ENCODE results near the gene OXER1. TPM values are rescaled to one million over a fixed set of nuclear protein-coding genes. Genes with fewer than 3 reads are reported as not detected.

The OXER1 gene
- total and polyA plus RNA-seq, 7 donors, result 0.33 to 3.0 (median 1.3) TPM; not detected in 1

DNA sequence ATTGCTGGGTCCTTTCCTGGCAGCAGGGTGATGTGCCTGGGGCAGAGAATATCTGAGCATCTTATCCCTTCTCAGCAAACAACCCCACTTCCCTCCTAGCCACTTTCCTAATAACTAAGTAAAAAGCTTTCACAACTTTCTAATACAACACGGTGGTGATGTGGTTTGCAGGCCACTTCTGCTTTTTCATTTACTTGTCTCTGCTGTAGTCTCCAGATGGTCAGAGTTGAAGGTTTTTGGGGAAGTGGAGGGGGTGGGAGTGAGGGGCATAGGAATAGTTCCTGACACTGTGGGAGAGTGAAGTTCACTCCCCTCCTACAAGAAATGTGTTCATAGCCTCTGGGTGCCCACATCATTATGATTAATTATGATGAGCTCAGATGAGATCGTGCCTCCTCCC, 11.6 kb downstream of the OXER1 start:
- no peak overlapping the region for H3K4me3 ChIP-seq
- H3K9me3 ChIP-seq, result no peaks in the 10 kb centered on the region
- no peak overlapping the region for H3K27ac ChIP-seq
- no peak for TF ChIP-seq POLR2AphosphoS5 (IDR thresholded peaks at IDR 0.05)
- TF ChIP-seq, protein P1, sequence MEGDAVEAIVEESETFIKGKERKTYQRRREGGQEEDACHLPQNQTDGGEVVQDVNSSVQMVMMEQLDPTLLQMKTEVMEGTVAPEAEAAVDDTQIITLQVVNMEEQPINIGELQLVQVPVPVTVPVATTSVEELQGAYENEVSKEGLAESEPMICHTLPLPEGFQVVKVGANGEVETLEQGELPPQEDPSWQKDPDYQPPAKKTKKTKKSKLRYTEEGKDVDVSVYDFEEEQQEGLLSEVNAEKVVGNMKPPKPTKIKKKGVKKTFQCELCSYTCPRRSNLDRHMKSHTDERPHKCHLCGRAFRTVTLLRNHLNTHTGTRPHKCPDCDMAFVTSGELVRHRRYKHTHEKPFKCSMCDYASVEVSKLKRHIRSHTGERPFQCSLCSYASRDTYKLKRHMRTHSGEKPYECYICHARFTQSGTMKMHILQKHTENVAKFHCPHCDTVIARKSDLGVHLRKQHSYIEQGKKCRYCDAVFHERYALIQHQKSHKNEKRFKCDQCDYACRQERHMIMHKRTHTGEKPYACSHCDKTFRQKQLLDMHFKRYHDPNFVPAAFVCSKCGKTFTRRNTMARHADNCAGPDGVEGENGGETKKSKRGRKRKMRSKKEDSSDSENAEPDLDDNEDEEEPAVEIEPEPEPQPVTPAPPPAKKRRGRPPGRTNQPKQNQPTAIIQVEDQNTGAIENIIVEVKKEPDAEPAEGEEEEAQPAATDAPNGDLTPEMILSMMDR (IDR thresholded peaks at IDR 0.05), result peak in 1 of 4 experiments; percentile 6
- DNase-seq, result no peak
- peaks cover 0 to 9% (median 0%) of the 10 kb centered on the region in 4 donors for H3K36me3 ChIP-seq
- intact Hi-C loops (cut with DNase I), result no loop called here
- H3K4me1 ChIP-seq, result peaks cover 0 to 19% (median 12%) of the 10 kb centered on the region in 4 donors
- H3K27me3 ChIP-seq, result no peaks in the 10 kb centered on the region
- 44 to 69% methylated on average over 2 of the region's 2 CpGs for WGBS, 2 donors

DNA sequence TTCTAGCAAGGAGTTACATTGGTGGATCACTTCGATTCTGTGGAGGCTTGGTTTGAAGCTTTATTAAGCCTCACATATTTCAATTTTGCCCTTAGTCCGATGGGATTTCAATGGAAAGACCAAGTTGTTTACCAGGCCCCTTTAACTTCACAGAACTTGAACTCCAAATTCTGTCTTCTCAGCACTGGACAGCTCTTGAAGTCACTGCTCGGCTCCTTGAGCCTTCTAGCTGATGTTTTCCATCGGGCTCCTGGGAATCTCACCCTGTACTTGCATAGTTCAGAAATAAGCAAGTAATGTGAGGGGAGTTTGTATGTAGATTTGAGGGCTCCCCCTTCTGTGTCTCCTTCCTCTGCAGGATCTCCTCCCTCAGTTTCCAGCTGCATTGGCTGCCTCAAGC, 15.1 kb downstream of the OXER1 start:
- Histone ChIP-seq H3K36me3 (peaks cover 0 to 9% (median 0%) of the 10 kb centered on the region in 4 donors), H3K4me1 (peaks cover 0 to 16% (median 10%) of the 10 kb centered on the region in 4 donors), H3K27me3 (no peaks in the 10 kb centered on the region), H3K27ac (no peak overlapping the region), H3K9me3 (no peaks in the 10 kb centered on the region), H3K4me3 (no peak overlapping the region)
- WGBS, 2 donors, result 95 to 96% methylated on average over 4 of the region's 4 CpGs
- no peak for DNase-seq
- intact Hi-C loops (cut with DNase I), result no loop called here
- TF ChIP-seq, protein P1 (IDR thresholded peaks at IDR 0.05), result no peak
- no peak for TF ChIP-seq POLR2AphosphoS5 (IDR thresholded peaks at IDR 0.05)
- no peak for TF ChIP-seq POLR2A (IDR thresholded peaks at IDR 0.05)
- TF ChIP-seq EP300 (IDR thresholded peaks at IDR 0.05), result no peak

DNA sequence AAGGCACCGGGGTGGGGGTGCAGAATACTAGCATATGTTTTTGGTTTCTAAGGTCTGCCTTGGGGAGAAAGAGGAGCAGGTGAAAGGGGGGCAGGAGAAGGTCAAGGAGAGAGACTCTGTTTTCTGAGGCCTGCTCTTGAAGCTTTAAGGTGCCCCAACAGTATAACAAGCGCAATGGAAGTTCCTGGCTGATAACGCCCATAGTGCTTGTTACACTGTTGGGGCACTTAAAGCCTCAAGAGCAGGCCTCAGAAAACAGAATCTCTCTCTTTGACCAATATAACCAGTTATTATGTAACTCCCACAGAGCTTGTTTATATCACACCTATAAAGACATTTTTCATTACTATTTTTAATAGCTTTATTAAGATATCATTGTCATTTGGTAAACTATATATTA, 16.5 kb downstream of the OXER1 start:
- no peak for DNase-seq

DNA sequence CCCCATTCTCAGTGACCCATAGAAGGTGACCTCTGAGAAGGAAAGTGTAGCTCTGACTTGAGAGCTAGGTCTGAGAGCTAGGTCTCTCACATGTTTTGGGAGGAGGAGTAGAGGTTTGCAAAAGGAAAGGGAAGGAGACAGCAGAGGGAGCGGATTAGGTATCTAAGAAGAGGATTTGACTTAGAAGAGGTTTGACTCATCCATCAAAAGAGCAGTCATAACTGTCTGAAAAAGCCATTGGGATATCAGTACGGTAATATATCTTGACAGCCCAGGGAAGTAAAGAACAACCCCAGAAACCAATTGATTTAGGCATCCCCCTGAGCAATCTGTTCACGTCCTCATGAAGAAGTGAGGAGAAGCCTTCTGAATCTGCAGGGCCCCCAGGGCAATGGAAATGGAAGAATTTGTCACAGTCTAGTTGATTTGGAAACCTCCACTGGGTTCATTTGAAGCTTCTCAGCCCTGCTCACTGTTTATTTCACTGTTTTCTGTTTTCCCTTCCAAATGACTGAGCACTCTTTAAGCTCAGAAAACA, 19.3 kb downstream of the OXER1 start:
- H3K36me3 ChIP-seq, result peaks cover 0 to 7% (median 2%) of the 10 kb centered on the region in 4 donors

More for the DNA sequence above, 16.5 kb downstream of the OXER1 start:
- Histone ChIP-seq H3K4me3 (no peak overlapping the region), H3K36me3 (peaks cover 0 to 4% (median 0%) of the 10 kb centered on the region in 4 donors), H3K9me3 (no peaks in the 10 kb centered on the region), H3K27ac (no peak overlapping the region), H3K4me1 (peaks cover 0 to 16% (median 9%) of the 10 kb centered on the region in 4 donors), H3K27me3 (no peaks in the 10 kb centered on the region)
- WGBS, 2 donors, result 97 to 99% methylated on average over 3 of the region's 3 CpGs
- TF ChIP-seq POLR2A (IDR thresholded peaks at IDR 0.05) (no peak), POLR2AphosphoS5 (IDR thresholded peaks at IDR 0.05) (no peak), EP300 (IDR thresholded peaks at IDR 0.05) (no peak)
- TF ChIP-seq, protein P1 (IDR thresholded peaks at IDR 0.05), result no peak
- intact Hi-C loops (cut with DNase I), result no loop called here

More for the DNA sequence above, 19.3 kb downstream of the OXER1 start:
- no peak overlapping the region for H3K27ac ChIP-seq
- intact Hi-C loops (cut with DNase I), result no loop called here
- 94 to 98% methylated on average over 3 of the region's 3 CpGs for WGBS, 2 donors
- H3K4me1 ChIP-seq, result no peaks in the 10 kb centered on the region
- no peaks in the 10 kb centered on the region for H3K27me3 ChIP-seq
- H3K9me3 ChIP-seq, result no peaks in the 10 kb centered on the region
- no peak for TF ChIP-seq POLR2AphosphoS5 (IDR thresholded peaks at IDR 0.05)
- no peak for TF ChIP-seq POLR2A (IDR thresholded peaks at IDR 0.05)
- TF ChIP-seq, protein P1 (IDR thresholded peaks at IDR 0.05), result no peak
- no peak for TF ChIP-seq EP300 (IDR thresholded peaks at IDR 0.05)
- no peak for DNase-seq
- H3K4me3 ChIP-seq, result no peak overlapping the region
